GM21381 (cell line): ENCODE measurements around the gene UBAP1L.
"Not testable (repeated sequence)": the region's sequence is repeated elsewhere in the genome, so short reads cannot be mapped to it uniquely, and the experiment has no call there.

Experiments used
- ATAC-seq: cut with Tn5 transposase; IDR thresholded peaks from one replicate; pipeline ENCODE4 v1.9.1; 2021; ENCODE audit warnings: mild to moderate bottlenecking, moderate library complexity; ENCODE audit not compliant: unreplicated experiment

UBAP1L gene

DNA sequence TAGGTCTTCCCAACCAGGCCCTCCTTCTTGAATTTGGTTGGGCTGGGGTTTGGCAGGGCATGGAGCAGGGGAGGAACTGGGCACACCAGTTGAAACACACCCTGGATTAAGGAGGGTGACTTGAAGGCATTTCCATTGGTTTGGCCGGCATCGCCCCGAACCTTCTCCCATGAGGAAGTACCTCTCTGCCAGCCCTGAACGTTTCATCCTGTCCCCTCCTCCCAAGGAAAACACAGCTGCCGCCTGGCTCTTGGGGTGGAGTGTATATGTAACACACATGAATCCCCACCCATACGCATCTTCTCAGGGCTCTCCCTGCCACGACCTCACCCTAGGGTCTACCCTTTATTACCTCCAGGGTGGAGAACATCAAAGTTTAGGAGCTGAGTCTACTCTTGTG, 14.6 kb downstream of the UBAP1L start:
- ATAC-seq = no peak

DNA sequence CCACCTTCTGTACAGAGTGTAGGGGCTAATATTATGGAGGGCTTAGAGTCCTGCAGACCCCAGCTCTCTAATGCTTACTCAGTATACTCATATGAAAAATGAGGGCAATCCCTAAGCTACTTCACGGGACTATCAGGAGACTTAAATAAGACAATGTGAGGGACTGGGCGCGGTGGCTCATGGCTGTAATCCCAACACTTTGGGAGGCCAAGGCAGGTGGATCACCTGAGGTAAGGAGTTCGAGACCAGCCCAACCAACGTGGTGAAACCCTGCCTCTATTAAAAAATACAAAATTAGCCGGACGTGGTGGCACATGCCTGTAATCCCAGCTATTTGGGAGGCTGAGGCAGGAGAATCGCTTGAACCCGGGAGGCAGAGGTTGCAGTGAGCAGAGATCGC, 15.2 kb downstream of the UBAP1L start:
- not testable (repeated sequence) for ATAC-seq

DNA sequence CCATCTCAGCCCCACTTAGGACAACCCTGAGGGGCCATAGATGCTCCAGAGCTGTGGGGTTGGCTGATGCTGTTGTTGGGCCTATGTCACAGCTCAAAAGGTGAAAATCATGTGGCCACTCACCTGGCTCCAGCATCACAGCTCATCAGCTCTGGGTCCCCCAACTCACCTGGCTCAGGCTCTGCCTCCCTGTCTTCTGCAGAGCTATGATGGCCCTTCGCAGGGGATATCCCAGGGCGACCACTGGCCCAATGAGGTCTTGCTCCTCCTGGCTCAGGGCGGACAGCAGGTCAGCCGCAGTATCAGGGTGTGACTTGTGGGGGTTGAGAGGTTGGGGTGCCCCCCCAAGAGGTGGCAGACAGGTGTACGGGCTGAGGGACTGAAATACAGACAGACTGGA, 15.7 kb downstream of the UBAP1L start:
- no peak for ATAC-seq

DNA sequence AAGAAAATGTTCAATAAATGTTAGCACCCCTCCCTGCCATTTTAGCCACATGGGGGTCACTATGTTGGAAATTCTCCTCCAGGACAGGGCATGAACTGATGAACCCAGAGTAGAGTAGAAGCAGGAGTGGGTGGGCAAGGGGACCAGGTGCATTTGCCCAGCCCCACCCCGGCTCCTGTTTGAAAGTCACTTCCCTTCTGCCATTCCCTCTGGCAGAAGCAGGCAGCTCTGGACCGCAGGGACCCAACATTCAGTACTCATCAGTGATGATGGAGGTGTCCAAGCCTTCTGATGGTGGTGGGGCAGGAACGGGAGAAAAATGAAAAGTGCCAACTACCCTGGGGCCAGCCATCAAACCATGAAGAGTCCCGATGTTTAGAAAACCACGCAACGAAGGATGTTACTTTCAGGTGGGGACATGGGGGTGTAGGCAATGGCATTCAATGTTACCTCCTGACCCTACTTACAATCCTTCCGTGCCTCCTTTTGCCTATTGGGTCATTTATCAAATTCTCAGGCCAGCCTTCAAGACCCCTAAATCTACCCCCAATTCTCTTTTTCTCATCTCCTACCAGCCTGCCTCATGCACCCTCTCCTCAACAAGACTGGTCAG, 17.2 kb downstream of the UBAP1L start:
- ATAC-seq = no peak

DNA sequence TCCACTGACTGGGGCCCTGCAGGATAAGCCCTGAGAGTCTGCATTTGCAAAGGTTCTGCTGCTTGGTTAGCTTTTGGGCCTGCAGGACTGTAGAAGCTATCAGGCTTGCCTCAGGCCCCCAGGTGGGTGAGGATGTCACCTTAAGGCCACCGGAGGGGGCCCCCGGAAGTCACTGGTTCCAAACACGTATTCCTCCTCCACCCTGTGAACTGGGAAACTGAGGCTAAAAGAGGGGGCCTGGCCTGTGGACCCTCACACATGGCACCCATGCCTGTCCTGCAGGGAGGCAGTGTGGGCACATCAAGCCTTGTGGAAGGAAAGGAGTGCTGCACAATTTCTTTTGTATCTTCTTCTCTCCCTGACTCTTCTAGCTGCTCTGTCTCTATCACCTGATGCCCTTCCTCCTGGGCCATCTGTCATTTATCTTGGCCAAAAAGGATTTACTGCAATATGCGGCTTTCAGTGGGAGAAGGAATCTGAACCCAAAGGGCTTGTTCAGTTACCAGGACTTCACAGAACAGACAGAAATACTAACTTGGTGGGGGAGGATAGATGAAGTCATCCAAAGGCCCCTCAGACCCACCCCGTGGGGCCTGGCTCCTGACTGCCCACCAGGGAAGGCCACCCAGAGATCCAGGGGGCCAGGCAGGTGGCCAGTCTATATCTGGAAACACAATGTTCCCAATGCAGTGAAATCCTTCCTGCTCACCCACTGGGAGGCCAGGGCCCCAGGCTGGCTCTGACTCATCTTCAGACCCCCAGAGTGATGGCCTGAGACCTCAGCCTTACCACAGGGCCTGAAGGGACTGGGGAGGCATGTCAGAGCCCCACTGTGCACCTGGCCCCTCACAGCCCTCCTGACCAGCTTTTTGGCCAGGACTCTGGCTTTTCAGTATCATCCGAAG, 18.3 kb downstream of the UBAP1L start:
- no peak for ATAC-seq

DNA sequence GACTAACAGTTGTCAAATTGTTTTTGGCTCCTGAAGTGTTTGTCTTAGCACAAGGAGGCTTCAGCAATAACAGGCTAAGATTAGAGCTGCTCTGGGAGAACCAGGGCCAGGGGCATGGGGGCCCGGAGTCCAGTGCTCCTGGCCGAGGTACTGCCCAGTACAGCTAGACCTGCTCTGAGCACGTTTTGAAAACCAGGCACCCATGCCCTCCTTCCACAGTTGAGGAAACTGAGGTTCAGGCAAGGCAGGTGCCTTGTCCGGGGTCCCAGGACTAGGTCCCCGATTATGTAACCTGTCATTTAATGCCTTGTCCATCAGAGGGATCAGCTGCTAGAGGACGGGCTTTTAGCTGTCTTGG, 19.3 kb downstream of the UBAP1L start:
- no peak for ATAC-seq

DNA sequence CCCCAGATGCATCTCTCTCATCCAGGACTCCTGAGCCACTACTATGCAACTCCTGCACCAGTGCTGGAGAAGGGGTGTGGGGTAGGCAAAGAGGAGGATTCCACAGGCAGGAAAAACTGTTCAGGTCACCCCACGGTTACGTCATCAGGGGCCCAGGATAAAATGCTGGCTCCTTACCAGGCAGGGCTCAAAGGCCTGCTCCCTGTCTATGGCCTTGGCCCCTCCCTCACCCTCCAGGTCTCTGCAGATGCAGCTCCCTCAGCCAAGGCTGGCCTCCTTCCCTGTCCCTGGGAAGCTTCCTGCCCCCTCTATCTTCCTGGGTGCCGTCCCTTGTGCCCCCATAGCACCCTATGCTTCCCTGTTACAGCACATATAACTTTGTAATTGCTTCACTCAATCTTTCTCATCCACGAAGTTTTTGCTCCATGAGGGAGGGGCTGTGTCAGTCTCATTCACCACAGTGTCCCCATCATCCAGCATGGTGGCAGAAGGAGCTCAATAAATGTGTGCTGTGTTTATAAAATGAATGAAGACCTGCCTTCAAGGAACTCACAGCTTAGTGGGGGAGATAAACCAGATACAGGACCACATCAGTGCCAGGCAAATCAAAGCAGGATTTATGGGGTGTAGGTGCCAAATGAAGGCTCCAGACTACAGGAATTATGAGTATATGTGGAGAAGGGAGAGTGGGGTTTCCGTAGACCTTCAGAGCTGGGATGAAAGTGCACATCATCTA, 19.8 kb downstream of the UBAP1L start:
- ATAC-seq = no peak

DNA sequence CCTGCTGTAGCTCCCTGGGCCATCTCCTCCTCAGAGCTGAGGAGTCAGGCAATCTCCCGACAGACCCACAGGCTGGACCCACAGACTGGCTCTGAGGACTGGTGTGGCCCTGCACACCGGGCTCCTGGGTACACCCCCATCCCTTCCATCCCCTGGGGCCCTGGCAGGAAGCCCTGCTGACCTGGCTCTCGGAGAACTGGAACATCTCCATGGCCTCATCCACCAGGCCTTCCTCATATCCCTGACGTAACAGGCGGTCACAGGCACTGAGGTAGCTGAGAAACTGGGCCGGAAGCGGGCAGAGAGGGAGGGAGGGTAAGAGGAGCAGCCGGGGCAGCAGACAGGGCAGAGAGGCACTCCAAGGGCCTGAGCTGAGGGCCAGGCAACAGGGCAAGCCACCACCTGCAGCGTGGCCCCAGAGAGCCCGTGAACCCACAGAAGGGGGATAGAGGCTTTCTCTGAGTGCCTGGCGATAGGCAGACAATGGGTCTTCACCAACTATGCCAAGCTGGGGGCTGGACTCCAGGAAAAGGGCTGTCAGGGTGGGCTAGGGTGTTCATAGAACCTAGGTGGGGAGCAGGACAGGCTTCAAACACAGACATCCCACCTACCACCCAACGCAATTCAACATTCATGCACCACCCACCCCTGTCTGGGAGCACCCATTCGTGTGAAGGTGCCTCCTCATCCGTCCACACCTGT, 20.6 kb downstream of the UBAP1L start:
- no peak for ATAC-seq

DNA sequence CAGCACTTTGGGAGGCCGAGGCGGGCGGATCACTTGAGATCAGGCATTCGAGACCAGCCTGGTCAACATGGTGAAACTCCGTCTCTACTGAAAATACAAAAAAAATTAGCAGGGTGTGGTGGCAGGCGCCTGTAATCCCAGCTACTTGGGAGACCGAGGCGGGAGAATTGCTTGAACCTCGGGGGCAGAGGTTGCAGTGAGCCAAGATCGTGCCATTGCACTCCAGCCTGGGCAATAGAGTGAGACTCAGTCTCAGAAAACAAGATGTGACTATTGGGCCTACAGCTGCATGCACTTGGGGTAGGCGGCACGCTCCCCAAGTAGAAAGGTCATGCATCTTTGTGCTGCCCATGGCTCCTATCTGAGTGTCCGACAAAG, 21.2 kb downstream of the UBAP1L start:
- ATAC-seq = not testable (repeated sequence)

DNA sequence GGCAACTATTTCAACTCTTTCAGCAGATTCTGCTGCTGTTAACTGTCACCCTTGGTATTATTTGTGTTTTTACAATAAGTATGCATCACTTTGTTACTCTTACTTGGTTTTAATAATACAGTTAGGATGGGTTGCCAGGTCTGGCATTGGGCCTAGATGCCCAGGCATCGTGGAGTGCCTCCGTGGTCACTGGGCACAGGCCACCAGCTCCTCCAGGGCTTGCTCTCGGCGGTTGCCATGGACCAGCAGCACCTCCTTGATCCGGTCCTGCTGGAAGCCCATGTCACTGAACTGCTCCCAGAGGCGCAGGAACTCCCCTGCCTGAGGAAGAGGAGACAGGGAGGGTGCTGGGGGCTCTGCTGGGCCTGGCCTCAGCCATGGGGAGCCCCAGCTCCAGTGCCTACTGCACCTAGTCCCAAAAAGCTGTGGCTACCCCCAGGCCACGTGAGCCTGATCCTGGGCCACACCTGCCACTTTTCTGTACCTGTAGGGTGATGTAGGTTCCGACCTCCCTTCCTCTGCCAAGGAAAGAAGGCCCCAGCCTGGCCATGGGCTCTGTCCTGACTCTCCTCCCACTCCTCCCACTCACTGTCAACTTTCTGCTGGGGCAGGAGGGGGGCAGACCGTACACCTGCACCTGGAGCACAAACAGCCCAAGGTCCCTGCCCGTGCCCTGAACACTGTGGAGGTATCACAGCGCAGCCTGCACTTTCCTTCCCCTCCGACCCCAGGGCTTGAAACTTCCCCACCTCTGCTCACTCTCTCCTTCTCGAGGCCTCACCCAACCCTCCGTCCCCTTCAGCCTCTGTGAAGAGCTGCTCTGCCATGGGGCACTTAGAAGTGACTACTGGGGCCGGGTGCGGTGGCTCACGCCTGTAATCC, 21.8 kb downstream of the UBAP1L start:
- ATAC-seq = no peak

DNA sequence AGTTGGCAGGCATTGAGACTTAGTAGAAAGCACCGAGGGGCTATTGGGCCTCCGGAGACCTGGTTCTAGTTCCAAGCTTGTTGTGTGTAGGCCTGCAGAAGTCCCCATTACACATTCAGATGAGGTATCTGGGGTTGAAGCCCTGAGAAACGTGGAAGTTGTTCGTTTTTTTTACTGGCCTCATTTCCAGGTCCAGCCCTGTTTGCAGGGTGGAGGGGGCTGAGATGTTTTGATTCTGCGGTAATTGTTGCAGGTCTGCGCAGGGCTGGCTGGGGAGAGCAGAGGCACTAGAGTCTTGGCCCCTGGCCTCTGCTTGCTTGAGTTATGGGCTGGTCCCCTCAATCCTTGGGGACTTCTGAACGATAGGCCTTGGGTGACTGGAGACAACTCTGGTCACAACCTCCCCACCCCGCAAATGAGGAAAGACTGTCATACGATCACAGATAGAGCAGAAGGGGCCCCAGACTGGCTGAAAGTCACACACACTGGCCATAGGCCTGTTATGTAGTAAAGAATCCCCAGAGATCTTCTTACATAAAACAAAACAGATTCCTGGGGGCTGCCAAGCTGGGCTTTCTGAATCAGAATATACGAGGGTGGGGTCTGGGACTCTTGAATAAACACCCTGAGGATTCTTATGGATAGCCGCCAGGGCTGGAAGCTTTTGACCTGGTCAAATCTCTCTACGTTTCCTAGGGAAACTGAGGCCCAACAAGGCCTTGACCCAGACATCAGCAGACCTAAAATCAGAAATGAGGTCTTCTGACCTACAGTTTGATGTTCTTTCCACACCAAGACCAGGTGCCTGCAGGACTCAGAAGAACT, 22.8 kb downstream of the UBAP1L start:
- ATAC-seq = no peak

DNA sequence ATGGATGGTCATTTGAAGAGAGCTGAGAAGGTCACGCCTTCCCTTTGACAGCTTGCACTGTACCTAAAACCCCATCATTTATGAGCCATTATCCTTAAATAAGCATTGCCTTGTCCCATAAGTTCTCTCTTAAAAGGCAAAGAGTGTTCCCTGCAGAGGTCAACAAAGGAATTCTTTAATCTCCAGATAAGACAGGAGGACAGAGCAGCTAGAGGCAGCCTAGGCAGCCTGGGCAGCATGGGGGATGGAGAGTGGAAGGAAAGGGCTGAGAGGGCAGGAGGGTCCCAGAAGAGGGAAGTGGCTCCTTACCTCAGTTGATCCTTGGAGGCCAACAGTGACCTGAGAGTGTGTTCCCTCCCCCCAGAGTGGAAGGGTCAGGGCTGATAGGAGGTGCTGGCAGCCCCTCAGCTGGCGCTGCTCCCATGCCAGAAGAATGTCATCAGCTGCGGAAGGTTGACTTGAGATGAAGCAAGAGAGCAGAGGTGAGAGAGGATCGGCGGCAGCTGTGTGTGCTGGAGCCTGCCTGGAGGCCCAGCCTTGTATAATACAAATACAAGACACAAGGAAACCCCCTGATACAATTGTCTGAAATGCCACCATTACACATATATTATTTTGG, 25.7 kb downstream of the UBAP1L start:
- ATAC-seq = no peak

DNA sequence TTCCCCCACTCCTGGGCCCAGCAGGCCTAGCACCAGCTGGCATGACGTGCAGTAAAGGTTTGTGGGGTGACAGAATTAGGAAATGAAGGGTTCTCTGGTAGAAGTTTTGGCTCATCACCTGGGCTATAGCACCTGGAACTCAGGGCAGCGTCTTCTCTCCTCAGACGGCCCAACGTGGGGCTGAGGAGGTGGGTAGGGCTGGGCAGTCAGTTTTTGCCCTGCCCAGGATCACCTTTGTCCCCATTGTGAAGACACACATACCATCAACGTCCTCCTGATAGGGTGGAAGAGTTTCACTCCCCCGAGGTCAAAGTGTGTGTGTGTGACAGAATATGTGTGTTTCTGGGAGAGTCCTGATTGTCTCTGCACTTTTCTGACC, 26.4 kb downstream of the UBAP1L start:
- ATAC-seq = no peak

DNA sequence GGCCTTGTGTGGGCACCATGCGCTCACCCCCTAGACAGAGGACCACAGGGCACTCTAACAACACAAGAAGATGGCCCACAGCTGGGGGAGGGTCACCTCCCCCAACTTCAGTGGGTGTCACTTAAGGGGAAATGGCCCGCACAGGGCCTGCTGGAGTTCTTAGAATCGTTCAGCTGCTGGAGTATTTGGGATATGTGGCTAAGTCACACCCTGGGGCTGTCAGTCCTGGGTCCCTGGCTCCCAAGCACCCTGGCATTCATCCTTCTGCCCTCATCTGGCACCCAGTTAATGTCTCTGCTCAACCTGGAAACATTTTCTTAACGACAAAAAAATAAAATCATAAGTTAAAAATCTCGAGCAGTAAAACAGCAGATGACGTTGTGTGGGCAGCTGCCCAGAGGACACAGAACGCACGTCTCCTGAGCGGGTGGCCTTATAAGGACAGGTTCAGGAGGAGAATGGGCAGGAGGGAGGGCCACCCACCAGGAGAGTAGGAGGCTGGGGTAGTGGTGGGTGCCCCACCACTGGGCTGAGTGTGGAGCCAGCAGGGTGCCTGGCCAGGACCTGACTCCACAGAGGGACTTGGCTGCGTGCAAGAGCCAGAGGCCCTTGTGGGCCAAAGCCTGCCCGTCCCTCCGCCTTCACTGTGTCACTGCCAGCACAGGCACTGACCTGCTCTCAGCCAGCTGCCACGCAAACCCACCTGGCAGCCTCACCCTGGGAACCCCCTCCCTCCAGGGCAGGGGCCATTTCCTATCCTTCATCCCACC, 26.9 kb downstream of the UBAP1L start:
- ATAC-seq = no peak

DNA sequence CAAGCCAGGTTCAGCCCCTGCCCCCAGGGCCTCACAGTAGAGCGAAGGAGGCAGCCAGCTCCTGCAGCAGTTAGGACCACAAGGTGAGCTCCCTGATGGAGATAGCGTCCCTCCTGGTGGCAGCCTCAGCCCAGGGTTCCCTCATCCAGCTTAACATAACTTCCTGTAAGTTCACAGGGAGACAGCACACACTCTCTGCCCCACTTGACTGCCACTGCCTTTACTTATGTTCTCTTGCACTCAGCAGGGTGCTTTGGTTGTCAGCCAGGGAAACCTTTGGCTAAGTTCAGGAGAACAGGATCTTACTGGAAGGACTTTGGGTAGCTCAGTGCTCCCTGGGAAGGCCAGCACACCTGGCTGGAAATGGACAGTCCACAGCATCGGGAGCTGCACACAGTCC, 27.6 kb downstream of the UBAP1L start:
- ATAC-seq = no peak

DNA sequence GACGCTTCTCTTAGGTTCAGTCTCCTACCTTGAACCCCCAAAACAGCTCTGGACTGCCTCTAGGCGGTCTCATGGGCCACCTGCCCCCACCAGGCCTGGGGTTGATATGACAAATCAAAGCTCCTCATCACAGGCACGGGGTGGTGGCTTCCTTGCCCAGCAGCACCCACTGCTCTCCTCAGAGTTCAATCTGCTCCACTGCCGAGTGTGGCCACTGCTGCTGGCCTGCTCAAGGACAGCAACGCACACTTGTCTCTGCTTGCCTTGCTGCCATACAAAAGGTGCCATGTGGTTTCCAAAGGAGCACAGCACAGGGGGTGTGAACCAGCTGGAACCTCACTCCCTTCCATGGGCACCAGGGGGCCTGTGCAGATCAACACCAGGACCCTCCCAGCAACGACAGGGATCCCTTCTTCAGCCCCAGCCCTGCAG, 28.3 kb downstream of the UBAP1L start:
- ATAC-seq = no peak

DNA sequence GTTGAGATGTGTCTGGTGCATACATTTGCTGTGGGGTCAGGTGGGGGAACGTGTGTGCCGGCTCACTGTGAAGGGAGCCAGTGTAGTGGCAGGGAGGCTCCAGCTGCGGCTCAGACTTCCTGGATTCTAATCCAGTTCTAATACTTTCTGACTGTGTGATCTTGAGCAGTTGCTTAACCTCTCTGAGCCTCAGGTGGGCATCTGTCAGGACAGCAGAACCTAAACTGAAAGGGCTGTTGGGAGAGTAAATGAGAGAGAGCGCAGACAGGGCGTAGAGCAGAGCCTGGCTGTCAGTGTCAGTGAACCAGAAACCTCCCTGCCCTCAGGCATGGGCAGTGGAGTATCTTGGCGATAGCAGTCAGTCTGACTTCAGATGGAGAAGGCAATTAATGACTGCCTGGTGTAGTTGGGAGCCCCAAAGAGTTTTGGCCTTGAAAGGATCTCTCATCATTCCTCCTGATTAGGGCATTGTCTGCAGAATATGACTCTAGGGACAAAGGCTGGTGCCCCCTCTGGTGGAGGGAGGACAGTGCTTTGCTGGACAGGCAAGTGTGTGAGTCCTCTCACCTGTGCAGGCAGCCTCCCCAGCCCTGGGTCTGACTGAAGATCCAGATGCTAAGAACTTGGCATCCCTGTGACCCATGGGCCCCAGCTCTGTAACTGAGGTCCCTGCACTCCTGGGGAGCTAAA, 28.9 kb downstream of the UBAP1L start:
- no peak for ATAC-seq
